Right lobe of liver (tissue), 4 donors: ENCODE measurements around the gene IMPDH1.

Experiments used
- CTCF ChIP-seq, 4 donors: fragments of 200-600 bp in 3 of 4; fragments of 450-650 bp in 1 of 4; IDR thresholded peaks; one replicate each; pipeline versions ENCODE4 v1.5.1 to v1.8.0; 2016 to 2022; ENCODE audit warnings: antibody characterized with exemption in 4 of 4, mild to moderate bottlenecking in 2 of 4
- POLR2A ChIP-seq: fragments of 450-650 bp; IDR thresholded peaks from one replicate; pipeline ENCODE4 v1.6.1; 2017; ENCODE audit warnings: antibody characterized with exemption, mild to moderate bottlenecking
- donor health status: DM: no; HTN: no; CAD: no.
- donor health status: DM: no; HTN: no; CAD: no.
- donor health status: DM: no; HTN: yes; CAD: no.

- TF ChIP-seq CTCF (IDR thresholded peaks at IDR 0.05): no peak
- no peak for TF ChIP-seq POLR2A
Measured at GRCh38 chr7:128443831-128444600, 34.2 kb upstream of the IMPDH1 start.
